ENCODE results near the gene ITGB8.

DNA sequence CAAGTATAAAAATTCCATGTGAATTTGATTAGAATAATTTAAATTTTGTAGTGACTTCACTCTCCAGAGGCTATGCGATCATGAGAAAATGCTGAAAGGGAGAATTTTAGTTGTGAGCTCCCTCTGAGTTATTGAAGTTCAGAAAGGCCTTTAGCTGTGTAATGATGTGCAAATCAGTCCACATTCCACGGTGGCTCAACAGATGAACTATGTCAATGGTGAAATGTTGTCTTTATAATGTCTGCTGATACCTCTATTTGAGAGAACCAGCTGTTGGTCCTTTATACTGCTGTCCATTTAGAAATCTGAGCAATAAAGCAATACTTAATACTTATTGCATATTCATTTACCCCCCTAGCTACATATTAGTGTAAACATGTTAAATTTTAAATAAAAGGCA is 7.1 kb upstream of the ITGB8 start:
- TF ChIP-seq, protein P1, sequence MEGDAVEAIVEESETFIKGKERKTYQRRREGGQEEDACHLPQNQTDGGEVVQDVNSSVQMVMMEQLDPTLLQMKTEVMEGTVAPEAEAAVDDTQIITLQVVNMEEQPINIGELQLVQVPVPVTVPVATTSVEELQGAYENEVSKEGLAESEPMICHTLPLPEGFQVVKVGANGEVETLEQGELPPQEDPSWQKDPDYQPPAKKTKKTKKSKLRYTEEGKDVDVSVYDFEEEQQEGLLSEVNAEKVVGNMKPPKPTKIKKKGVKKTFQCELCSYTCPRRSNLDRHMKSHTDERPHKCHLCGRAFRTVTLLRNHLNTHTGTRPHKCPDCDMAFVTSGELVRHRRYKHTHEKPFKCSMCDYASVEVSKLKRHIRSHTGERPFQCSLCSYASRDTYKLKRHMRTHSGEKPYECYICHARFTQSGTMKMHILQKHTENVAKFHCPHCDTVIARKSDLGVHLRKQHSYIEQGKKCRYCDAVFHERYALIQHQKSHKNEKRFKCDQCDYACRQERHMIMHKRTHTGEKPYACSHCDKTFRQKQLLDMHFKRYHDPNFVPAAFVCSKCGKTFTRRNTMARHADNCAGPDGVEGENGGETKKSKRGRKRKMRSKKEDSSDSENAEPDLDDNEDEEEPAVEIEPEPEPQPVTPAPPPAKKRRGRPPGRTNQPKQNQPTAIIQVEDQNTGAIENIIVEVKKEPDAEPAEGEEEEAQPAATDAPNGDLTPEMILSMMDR (IDR thresholded peaks at IDR 0.05; ENCODE audit: poor library complexity, severe bottlenecking): no peak
- TF ChIP-seq MXI1 (conservative IDR thresholded peaks at IDR 0.05; ENCODE audit: poor library complexity, severe bottlenecking) (no peak), POLR2AphosphoS5 (IDR thresholded peaks at IDR 0.05) (no peak)
